ENCODE measurements around the gene SLC17A5. TPM values are rescaled to one million over a fixed set of nuclear protein-coding genes. Genes with fewer than 3 reads are reported as not detected.

SLC17A5 gene
- total and polyA plus RNA-seq, 2 donors (not counting 3 experiments of a cell fraction or from before 2014, with no cell fraction given), result 15.2 to 18.7 TPM

- FAIRE-seq (no peak), DNase-seq (ENCODE audit: low read depth, low spot score) (no peak)
- no peak for TF ChIP-seq MAX (IDR thresholded peaks at IDR 0.05; ENCODE audit: insufficient read depth, insufficient read length)
- no peak for TF ChIP-seq CTCF (IDR thresholded peaks at IDR 0.05; ENCODE audit: extremely low read depth in 1 of 2, insufficient read depth in 1 of 2, low read depth in 1 of 2, low read length in 2 of 2)
- TF ChIP-seq JUN (IDR thresholded peaks at IDR 0.05; ENCODE audit: borderline replicate concordance, insufficient read depth, insufficient read length, low read depth), result no peak
- no peak for TF ChIP-seq EZH2 (IDR thresholded peaks at IDR 0.05; ENCODE audit: borderline replicate concordance, low read depth, low read length, severe bottlenecking)
- no peak for TF ChIP-seq GATA2 (IDR thresholded peaks at IDR 0.05; ENCODE audit: insufficient read depth, insufficient read length, low read depth, low read length)
- no peak for TF ChIP-seq MYC (IDR thresholded peaks at IDR 0.05; ENCODE audit: low read depth, low read length)
- no peak for TF ChIP-seq POLR2A (IDR thresholded peaks at IDR 0.05; ENCODE audit: low read depth, low read length)
- no peak for TF ChIP-seq FOS (IDR thresholded peaks at IDR 0.05; ENCODE audit: borderline replicate concordance, insufficient read depth, low read length)
- TF ChIP-seq POLR2AphosphoS5 (IDR thresholded peaks at IDR 0.05; ENCODE audit: insufficient read depth, low read depth, low read length), result no peak
- dilution Hi-C loops (cut with MboI; ENCODE audit: extremely low pct_ligation_motif_present, low sequenced_read_pairs) (no loop called here), intact Hi-C loops (cut with micrococcal nuclease) (loop anchor here (10.0 kb wide), 1 partner anchor 365 kb away; no protein-coding TSS in a partner anchor)
- Histone ChIP-seq H3K4me3 (replicated peaks in 1 of 3; ENCODE audit: insufficient read depth in 1 of 3, low read depth in 1 of 3, low read length in 3 of 3) (no peak overlapping the region), H3K9me3 (replicated peaks; ENCODE audit: control insufficient read depth, insufficient read depth, low read length) (no peaks in the 10 kb centered on the region), H3K4me1 (ENCODE audit: control insufficient read depth, extremely low read depth, insufficient read depth, low read length) (peaks cover 18% of the 10 kb centered on the region), H3K9me1 (replicated peaks; ENCODE audit: control insufficient read depth, extremely low read depth, insufficient read depth, low read length) (no peaks in the 10 kb centered on the region), H3K27ac (ENCODE audit: insufficient read depth, low read depth, low read length) (no peak overlapping the region), H3K4me2 (ENCODE audit: insufficient read depth, low read length) (no peak overlapping the region), H3K79me2 (ENCODE audit: control insufficient read depth, insufficient read depth, low read length) (no peaks in the 10 kb centered on the region), H3K36me3 (ENCODE audit: control insufficient read depth in 2 of 2, extremely low read depth in 1 of 2, insufficient read depth in 2 of 2, low read length in 2 of 2) (no peaks in the 10 kb centered on the region), H3K9ac (replicated peaks; ENCODE audit: extremely low read depth, insufficient read depth, low read length) (no peak overlapping the region), H4K20me1 (replicated peaks; ENCODE audit: control insufficient read depth, extremely low read depth, insufficient read depth, low read length) (no peaks in the 10 kb centered on the region), H2AFZ (ENCODE audit: low read depth, low read length) (no peak overlapping the region), H3K27me3 (ENCODE audit: control insufficient read depth in 2 of 2, insufficient read depth in 2 of 2, low read length in 2 of 2) (no peaks in the 10 kb centered on the region)
- no TSS peak for BruUV-seq (replicated peaks)
- POLR2A ChIA-PET, result interaction anchor here (0.6 kb wide), 1 partner anchor 30 kb away, joined by 3 read pairs; no protein-coding TSS in a partner anchor
- CTCF ChIA-PET, result no interaction called here
Measured at GRCh38 chr6:73649783-73650182, 4.0 kb downstream of the SLC17A5 start.
